ENCODE data around the gene SNRNP70.

GRCh38 chr19:49128545-49129237 lies 43.4 kb downstream of the SNRNP70 start:
- TF ChIP-seq, protein P1, sequence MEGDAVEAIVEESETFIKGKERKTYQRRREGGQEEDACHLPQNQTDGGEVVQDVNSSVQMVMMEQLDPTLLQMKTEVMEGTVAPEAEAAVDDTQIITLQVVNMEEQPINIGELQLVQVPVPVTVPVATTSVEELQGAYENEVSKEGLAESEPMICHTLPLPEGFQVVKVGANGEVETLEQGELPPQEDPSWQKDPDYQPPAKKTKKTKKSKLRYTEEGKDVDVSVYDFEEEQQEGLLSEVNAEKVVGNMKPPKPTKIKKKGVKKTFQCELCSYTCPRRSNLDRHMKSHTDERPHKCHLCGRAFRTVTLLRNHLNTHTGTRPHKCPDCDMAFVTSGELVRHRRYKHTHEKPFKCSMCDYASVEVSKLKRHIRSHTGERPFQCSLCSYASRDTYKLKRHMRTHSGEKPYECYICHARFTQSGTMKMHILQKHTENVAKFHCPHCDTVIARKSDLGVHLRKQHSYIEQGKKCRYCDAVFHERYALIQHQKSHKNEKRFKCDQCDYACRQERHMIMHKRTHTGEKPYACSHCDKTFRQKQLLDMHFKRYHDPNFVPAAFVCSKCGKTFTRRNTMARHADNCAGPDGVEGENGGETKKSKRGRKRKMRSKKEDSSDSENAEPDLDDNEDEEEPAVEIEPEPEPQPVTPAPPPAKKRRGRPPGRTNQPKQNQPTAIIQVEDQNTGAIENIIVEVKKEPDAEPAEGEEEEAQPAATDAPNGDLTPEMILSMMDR (IDR thresholded peaks at IDR 0.05) = no peak
- TF ChIP-seq POLR2A (IDR thresholded peaks at IDR 0.05) (no peak), EP300 (IDR thresholded peaks at IDR 0.05) (no peak)

All from ovary (tissue), 3 donors.